Smooth muscle cell (in vitro differentiated cells): ENCODE measurements around the gene HKDC1. TPM values are rescaled to one million over a fixed set of nuclear protein-coding genes. Genes with fewer than 3 reads are reported as not detected.

Experiments
- DNase-seq: peaks from one replicate; lab custom pipeline; 2025; ENCODE audit not compliant: unreplicated experiment; lab: John Stamatoyannopoulos, UW
- H2AFZ ChIP-seq: fragments of 200-600 bp; sonication (generic); 2 replicates; pipeline ENCODE4 v1.6.0; 2016; ENCODE audit warnings: antibody characterized with exemption, low read depth, mild to moderate bottlenecking
- H3F3A ChIP-seq: fragments of 200-600 bp; sonication (generic); 2 replicates; pipeline ENCODE4 v1.6.0; 2017; ENCODE audit warnings: antibody characterized with exemption, low read depth
- H3K27ac ChIP-seq: fragments of 200-600 bp; sonication (generic); 2 replicates; pipeline ENCODE4 v1.5.1; 2016; ENCODE audit warnings: low read depth, mild to moderate bottlenecking
- H3K27me3 ChIP-seq: fragments of 200-600 bp; sonication (generic); 2 replicates; pipeline ENCODE4 v1.6.1; 2016; ENCODE audit warnings: low read depth, mild to moderate bottlenecking
- H3K36me3 ChIP-seq: fragments of 200-600 bp; sonication (generic); 2 replicates; pipeline ENCODE4 v1.5.1; 2016; ENCODE audit warnings: low read depth
- H3K4me1 ChIP-seq: fragments of 200-600 bp; sonication (generic); 2 replicates; pipeline ENCODE4 v1.5.1; 2016; ENCODE audit warnings: low read depth
- H3K4me2 ChIP-seq: fragments of 200-600 bp; sonication (generic); 2 replicates; pipeline ENCODE4 v1.6.0; 2016; ENCODE audit warnings: mild to moderate bottlenecking
- H3K4me3 ChIP-seq: fragments of 200-600 bp; sonication (generic); 2 replicates; pipeline ENCODE4 v1.5.1; 2016; ENCODE audit warnings: mild to moderate bottlenecking
- H3K79me2 ChIP-seq: fragments of 200-600 bp; sonication (generic); 2 replicates; pipeline ENCODE4 v1.6.0; 2016; ENCODE audit warnings: low read depth, mild to moderate bottlenecking
- H3K9ac ChIP-seq: fragments of 200-600 bp; sonication (generic); 2 replicates; pipeline ENCODE4 v1.6.0; 2016; ENCODE audit warnings: low read depth
- H3K9me3 ChIP-seq: fragments of 200-600 bp; sonication (generic); replicated peaks from 2 replicates; pipeline ENCODE4 v1.5.1; 2016; ENCODE audit warnings: low read depth
- H4K20me1 ChIP-seq: fragments of 200-600 bp; sonication (generic); 2 replicates; pipeline ENCODE4 v1.6.0; 2016; ENCODE audit warnings: low read depth
- WGBS: methylation state at CpG from one replicate; pipeline ENCODE4 v1.1.7; 2016; ENCODE audit warnings: low lambda C conversion rate; 5-methylcytosine and 5-hydroxymethylcytosine counted together
- polyA plus RNA-seq: library from polyadenylated mRNA; unstranded; fragments of >200 nt; fragmentation: Nextera tagmentation; extraction: Ambion mirVana; gene quantifications from 2 replicates; pipeline ENCODE4 v1.2.1, GENCODE V29; 2016
- total RNA-seq: library from RNA; depleted of rRNA; stranded (reverse); fragments of >200 nt; gene quantifications from 2 replicates; pipeline ENCODE4 v1.2.3, GENCODE V29; 2014
- TF ChIP-seq, protein P1 (sequence below): fragments of 200-600 bp; sonication (generic); IDR thresholded peaks from 2 replicates; pipeline ENCODE4 v1.5.1; 2017; ENCODE audit warnings: borderline replicate concordance, mild to moderate bottlenecking, antibody characterized with exemption; ENCODE audit not compliant: insufficient read depth, poor library complexity, severe bottlenecking

The HKDC1 gene
- total and polyA plus RNA-seq, 2 experiments from 2014 or later: 0.09 to 0.27 TPM

DNA sequence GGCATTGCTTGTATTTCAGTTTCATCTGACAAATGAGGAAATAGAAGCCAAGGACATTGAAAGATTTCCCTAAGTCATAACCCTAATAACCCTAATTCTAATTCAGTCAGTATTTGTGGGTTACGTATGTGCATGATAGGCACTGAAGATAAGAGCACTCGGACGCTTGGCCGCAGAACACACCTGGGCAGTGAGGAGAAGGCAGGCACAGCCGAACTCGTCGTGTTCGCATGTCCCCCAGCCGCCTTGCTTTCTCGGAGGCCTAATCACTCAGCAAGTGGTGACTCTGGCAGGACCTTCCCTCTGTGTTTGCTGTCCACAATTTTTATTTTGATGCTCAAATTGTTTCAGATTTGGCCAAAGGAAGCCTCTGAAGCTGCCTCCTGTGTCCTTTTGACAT is 23.7 kb downstream of the HKDC1 start:
- no peak overlapping the region for H3K4me2 ChIP-seq
- H3K27ac ChIP-seq: no peak overlapping the region
- no peaks in the 10 kb centered on the region for H3K9me3 ChIP-seq
- no peak overlapping the region for H3K9ac ChIP-seq
- H3K4me1 ChIP-seq: no peaks in the 10 kb centered on the region
- no peaks in the 10 kb centered on the region for H4K20me1 ChIP-seq
- no peak for DNase-seq
- no peak overlapping the region for H2AFZ ChIP-seq
- no peak overlapping the region for H3K4me3 ChIP-seq
- no peaks in the 10 kb centered on the region for H3F3A ChIP-seq
- H3K36me3 ChIP-seq: no peaks in the 10 kb centered on the region
- TF ChIP-seq, protein P1, sequence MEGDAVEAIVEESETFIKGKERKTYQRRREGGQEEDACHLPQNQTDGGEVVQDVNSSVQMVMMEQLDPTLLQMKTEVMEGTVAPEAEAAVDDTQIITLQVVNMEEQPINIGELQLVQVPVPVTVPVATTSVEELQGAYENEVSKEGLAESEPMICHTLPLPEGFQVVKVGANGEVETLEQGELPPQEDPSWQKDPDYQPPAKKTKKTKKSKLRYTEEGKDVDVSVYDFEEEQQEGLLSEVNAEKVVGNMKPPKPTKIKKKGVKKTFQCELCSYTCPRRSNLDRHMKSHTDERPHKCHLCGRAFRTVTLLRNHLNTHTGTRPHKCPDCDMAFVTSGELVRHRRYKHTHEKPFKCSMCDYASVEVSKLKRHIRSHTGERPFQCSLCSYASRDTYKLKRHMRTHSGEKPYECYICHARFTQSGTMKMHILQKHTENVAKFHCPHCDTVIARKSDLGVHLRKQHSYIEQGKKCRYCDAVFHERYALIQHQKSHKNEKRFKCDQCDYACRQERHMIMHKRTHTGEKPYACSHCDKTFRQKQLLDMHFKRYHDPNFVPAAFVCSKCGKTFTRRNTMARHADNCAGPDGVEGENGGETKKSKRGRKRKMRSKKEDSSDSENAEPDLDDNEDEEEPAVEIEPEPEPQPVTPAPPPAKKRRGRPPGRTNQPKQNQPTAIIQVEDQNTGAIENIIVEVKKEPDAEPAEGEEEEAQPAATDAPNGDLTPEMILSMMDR: no peak
- WGBS: 91% methylated on average over 10 of the region's 10 CpGs
- H3K27me3 ChIP-seq: no peaks in the 10 kb centered on the region
- no peaks in the 10 kb centered on the region for H3K79me2 ChIP-seq

DNA sequence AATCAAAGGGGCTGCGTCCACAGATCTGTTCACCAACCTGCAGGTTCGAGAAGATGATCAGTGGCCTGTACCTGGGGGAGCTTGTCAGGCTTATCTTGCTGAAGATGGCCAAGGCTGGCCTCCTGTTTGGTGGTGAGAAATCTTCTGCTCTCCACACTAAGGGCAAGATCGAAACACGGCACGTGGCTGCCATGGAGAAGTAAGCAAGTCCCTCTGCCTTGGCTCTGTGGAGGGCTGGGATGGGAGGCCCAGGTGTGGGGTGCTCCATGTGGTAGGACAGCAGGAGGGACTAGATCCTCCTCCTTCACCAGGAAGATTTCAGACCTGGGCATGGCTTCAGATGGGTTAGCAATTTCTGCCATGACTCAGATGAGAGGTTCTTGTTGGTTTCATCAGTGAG is 25.9 kb downstream of the HKDC1 start:
- no peak overlapping the region for H3K27ac ChIP-seq
- no peaks in the 10 kb centered on the region for H3K27me3 ChIP-seq
- no peak overlapping the region for H3K4me3 ChIP-seq
- H3K9me3 ChIP-seq: no peaks in the 10 kb centered on the region
- H2AFZ ChIP-seq: no peak overlapping the region
- no peak overlapping the region for H3K9ac ChIP-seq
- TF ChIP-seq, protein P1: no peak
- no peaks in the 10 kb centered on the region for H3K4me1 ChIP-seq
- no peaks in the 10 kb centered on the region for H3K79me2 ChIP-seq
- no peak overlapping the region for H3K4me2 ChIP-seq
- WGBS: 95% methylated on average over 5 of the region's 5 CpGs
- H3K36me3 ChIP-seq: no peaks in the 10 kb centered on the region
- H4K20me1 ChIP-seq: no peaks in the 10 kb centered on the region
- no peak for DNase-seq
- H3F3A ChIP-seq: no peaks in the 10 kb centered on the region

DNA sequence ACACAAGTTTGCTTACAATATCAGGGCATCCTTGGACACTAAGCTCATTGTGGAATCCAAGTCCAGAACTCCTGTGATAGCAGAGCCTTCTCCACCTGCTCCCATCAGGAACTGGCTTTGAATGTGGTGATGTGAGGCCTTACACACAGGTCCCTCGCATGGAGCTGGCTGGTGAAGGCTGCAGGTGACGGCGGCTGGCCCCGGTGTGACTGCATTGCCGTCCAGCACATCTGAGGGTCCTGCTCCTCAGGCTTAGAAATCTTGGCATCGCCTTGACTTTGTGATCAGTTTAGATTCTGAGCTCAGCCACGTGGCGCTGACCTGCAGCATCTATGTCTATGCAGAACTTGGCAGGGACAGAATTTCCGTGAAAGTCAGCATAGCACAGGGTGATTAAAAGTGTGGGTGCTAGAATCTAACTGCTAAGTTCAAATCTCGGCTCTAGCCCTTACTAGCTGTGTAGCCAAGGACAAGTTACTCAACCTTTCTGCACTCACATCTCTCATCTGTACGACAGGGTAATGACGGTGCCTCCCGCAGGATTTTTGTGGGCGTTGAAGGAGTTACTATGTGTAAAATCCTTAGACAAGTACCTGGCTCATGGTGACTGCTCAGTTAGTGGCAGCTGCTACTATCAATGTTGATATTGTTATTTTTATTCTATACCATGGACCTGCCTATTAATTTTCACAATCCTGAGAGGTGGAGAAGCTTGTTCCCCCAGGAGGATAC is 26.6 kb downstream of the HKDC1 start:
- H3K4me2 ChIP-seq: no peak overlapping the region
- H3K9me3 ChIP-seq: no peaks in the 10 kb centered on the region
- no peaks in the 10 kb centered on the region for H3K79me2 ChIP-seq
- H3K9ac ChIP-seq: no peak overlapping the region
- no peak for DNase-seq
- H3K36me3 ChIP-seq: no peaks in the 10 kb centered on the region
- TF ChIP-seq, protein P1: no peak
- H4K20me1 ChIP-seq: no peaks in the 10 kb centered on the region
- H3K27ac ChIP-seq: no peak overlapping the region
- no peak overlapping the region for H3K4me3 ChIP-seq
- H3F3A ChIP-seq: no peaks in the 10 kb centered on the region
- H3K4me1 ChIP-seq: no peaks in the 10 kb centered on the region
- WGBS: 87% methylated on average over 14 of the region's 14 CpGs
- no peak overlapping the region for H2AFZ ChIP-seq
- no peaks in the 10 kb centered on the region for H3K27me3 ChIP-seq

DNA sequence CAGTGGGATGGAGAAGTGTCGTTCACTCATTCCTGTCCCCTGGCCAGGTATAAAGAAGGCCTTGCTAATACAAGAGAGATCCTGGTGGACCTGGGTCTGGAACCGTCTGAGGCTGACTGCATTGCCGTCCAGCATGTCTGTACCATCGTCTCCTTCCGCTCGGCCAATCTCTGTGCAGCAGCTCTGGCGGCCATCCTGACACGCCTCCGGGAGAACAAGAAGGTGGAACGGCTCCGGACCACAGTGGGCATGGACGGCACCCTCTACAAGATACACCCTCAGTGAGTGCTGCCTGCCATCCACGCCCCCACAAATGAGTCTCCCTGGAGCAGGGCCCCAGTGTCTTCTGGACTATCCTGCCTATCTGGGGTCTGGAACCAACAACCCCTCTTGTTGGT is 27.2 kb downstream of the HKDC1 start:
- 95% methylated on average over 13 of the region's 13 CpGs for whole genome bisulfite sequencing

More for the DNA sequence above, 27.2 kb downstream of the HKDC1 start:
- H3K9me3 ChIP-seq: no peaks in the 10 kb centered on the region
- DNase-seq: no peak
- no peak overlapping the region for H3K4me3 ChIP-seq
- H3K27ac ChIP-seq: no peak overlapping the region
- H3K79me2 ChIP-seq: no peaks in the 10 kb centered on the region
- H2AFZ ChIP-seq: no peak overlapping the region
- no peaks in the 10 kb centered on the region for H3K27me3 ChIP-seq
- no peaks in the 10 kb centered on the region for H3F3A ChIP-seq
- H3K36me3 ChIP-seq: no peaks in the 10 kb centered on the region
- no peak overlapping the region for H3K4me2 ChIP-seq
- H3K9ac ChIP-seq: no peak overlapping the region
- H4K20me1 ChIP-seq: no peaks in the 10 kb centered on the region
- TF ChIP-seq, protein P1: no peak
- no peaks in the 10 kb centered on the region for H3K4me1 ChIP-seq
